WTC11 (cell line): ENCODE data around the gene SLC2A11. TPM values are rescaled to one million over a fixed set of nuclear protein-coding genes. Genes with fewer than 3 reads are reported as not detected.

Experiments used
- ATAC-seq: fragments of 200-7000 bp; cut with Tn5 transposase; 2 replicates; pipeline ENCODE4 v1.10.0; 2021; ENCODE audit warnings: mild to moderate bottlenecking, moderate library complexity
- CTCF ChIA-PET: fragments of 300-600 bp; sonication (Branson Sonifier 250); formaldehyde crosslinking; loops from one replicate; lab custom pipeline; 2021; ENCODE audit warnings: antibody characterized with exemption; lab: Charles Lee
- POLR2A ChIA-PET: fragments of 350-600 bp; sonication (Branson Sonifier 250); formaldehyde crosslinking; loops from one replicate; lab custom pipeline; 2021; ENCODE audit warnings: antibody characterized with exemption; lab: Charles Lee
- DNase-seq: peaks from one replicate; pipeline ENCODE4 v3.0.0; 2021; ENCODE audit warnings: low spot score
- H3K27ac Mint-ChIP-seq: 2 replicates; pipeline ENCODE4 v1.8.0; 2021; ENCODE audit warnings: mixed read lengths
- H3K27me3 Mint-ChIP-seq: 2 replicates; pipeline ENCODE4 v1.8.0; 2021; ENCODE audit warnings: low read depth, mild to moderate bottlenecking, moderate library complexity, mixed read lengths
- H3K36me3 Mint-ChIP-seq: 2 replicates; pipeline ENCODE4 v1.8.0; 2021; ENCODE audit warnings: mixed read lengths
- H3K4me1 Mint-ChIP-seq: 2 replicates; pipeline ENCODE4 v1.8.0; 2022; ENCODE audit warnings: mixed read lengths
- H3K4me3 Mint-ChIP-seq: 2 replicates; pipeline ENCODE4 v1.8.0; 2021; ENCODE audit warnings: mild to moderate bottlenecking, moderate library complexity, mixed read lengths
- H3K9me3 Mint-ChIP-seq: 2 replicates; pipeline ENCODE4 v1.8.0; 2021; ENCODE audit warnings: mixed read lengths
- ATF2 ChIP-seq: sonication (generic); formaldehyde crosslinking; IDR thresholded peaks from 2 replicates; pipeline ENCODE4 v1.8.1; 2022; ENCODE audit warnings: low read depth, missing genetic modification reagents, borderline replicate concordance
- ATF3 ChIP-seq: sonication (generic); formaldehyde crosslinking; conservative IDR thresholded peaks from 2 replicates; pipeline ENCODE4 v1.8.1; 2022; ENCODE audit warnings: mild to moderate bottlenecking, missing genetic modification reagents
- CBFB ChIP-seq: sonication (generic); formaldehyde crosslinking; IDR thresholded peaks from 2 replicates; pipeline ENCODE4 v1.8.1; 2022; ENCODE audit warnings: mild to moderate bottlenecking, low read depth, missing genetic modification reagents
- E2F5 ChIP-seq: sonication (generic); formaldehyde crosslinking; IDR thresholded peaks from 2 replicates; pipeline ENCODE4 v1.8.1; 2022; ENCODE audit warnings: mild to moderate bottlenecking, moderate library complexity, missing genetic modification reagents
- ESRRA ChIP-seq: sonication (generic); formaldehyde crosslinking; IDR thresholded peaks from 2 replicates; pipeline ENCODE4 v1.8.1; 2022; ENCODE audit warnings: mild to moderate bottlenecking, missing genetic modification reagents, borderline replicate concordance
- FOXJ3 ChIP-seq: sonication (generic); formaldehyde crosslinking; IDR thresholded peaks from 2 replicates; pipeline ENCODE4 v1.9.0; 2021; ENCODE audit warnings: missing genetic modification reagents, mild to moderate bottlenecking, borderline replicate concordance
- GRHL2 ChIP-seq: fragments of 250-450 bp; sonication (Bioruptor Pico); IDR thresholded peaks from 2 replicates; pipeline ENCODE4 v1.8.0; 2022; ENCODE audit warnings: mild to moderate bottlenecking, moderate library complexity; ENCODE audit not compliant: insufficient replicate concordance, severe bottlenecking
- HMGXB4 ChIP-seq: sonication (generic); formaldehyde crosslinking; IDR thresholded peaks from 2 replicates; pipeline ENCODE4 v1.8.1; 2023; ENCODE audit warnings: mild to moderate bottlenecking, moderate library complexity, missing genetic modification reagents
- JAZF1 ChIP-seq: fragments of 250-450 bp; sonication (Bioruptor Pico); IDR thresholded peaks from 2 replicates; pipeline ENCODE4 v1.9.0; 2021; ENCODE audit warnings: moderate library complexity, mild to moderate bottlenecking, inconsistent platforms
- MAX ChIP-seq: sonication (generic); formaldehyde crosslinking; IDR thresholded peaks from 2 replicates; pipeline ENCODE4 v1.8.0; 2022; ENCODE audit warnings: mild to moderate bottlenecking, missing genetic modification reagents
- OVOL2 ChIP-seq: fragments of 250-450 bp; sonication (Bioruptor Pico); IDR thresholded peaks from 2 replicates; pipeline ENCODE4 v1.9.0; 2021; ENCODE audit warnings: mild to moderate bottlenecking, borderline replicate concordance
- RORB ChIP-seq: fragments of 250-450 bp; sonication (Bioruptor Pico); IDR thresholded peaks from 2 replicates; pipeline ENCODE4 v1.9.0; 2021; ENCODE audit warnings: mild to moderate bottlenecking
- SMAD3 ChIP-seq: sonication (generic); formaldehyde crosslinking; IDR thresholded peaks from 2 replicates; pipeline ENCODE4 v1.8.0; 2022; ENCODE audit warnings: missing genetic modification reagents, mild to moderate bottlenecking, borderline replicate concordance
- TCF7 ChIP-seq: sonication (generic); formaldehyde crosslinking; IDR thresholded peaks from 2 replicates; pipeline ENCODE4 v1.8.0; 2022; ENCODE audit warnings: mild to moderate bottlenecking, low read depth, missing genetic modification reagents, moderate library complexity
- TEAD1 ChIP-seq: sonication (generic); formaldehyde crosslinking; IDR thresholded peaks from 2 replicates; pipeline ENCODE4 v1.8.0; 2022; ENCODE audit warnings: mild to moderate bottlenecking, missing genetic modification reagents
- TEAD4 ChIP-seq: sonication (generic); formaldehyde crosslinking; IDR thresholded peaks from 2 replicates; pipeline ENCODE4 v1.8.0; 2022; ENCODE audit warnings: mild to moderate bottlenecking, missing genetic modification reagents
- ZBTB21 ChIP-seq: sonication (generic); formaldehyde crosslinking; IDR thresholded peaks from 2 replicates; pipeline ENCODE4 v1.8.1; 2023; ENCODE audit warnings: mild to moderate bottlenecking, missing genetic modification reagents, borderline replicate concordance
- ZBTB43 ChIP-seq: sonication (generic); formaldehyde crosslinking; IDR thresholded peaks from 2 replicates; pipeline ENCODE4 v1.8.1; 2023; ENCODE audit warnings: mild to moderate bottlenecking, missing genetic modification reagents
- ZMAT4 ChIP-seq: fragments of 250-450 bp; sonication (Bioruptor Pico); IDR thresholded peaks from 2 replicates; pipeline ENCODE4 v1.9.0; 2021; ENCODE audit warnings: mild to moderate bottlenecking
- ZNF219 ChIP-seq: sonication (generic); formaldehyde crosslinking; IDR thresholded peaks from 2 replicates; pipeline ENCODE4 v1.8.0; 2023; ENCODE audit warnings: missing genetic modification reagents, mild to moderate bottlenecking, borderline replicate concordance
- ZNF263 ChIP-seq: sonication (generic); formaldehyde crosslinking; IDR thresholded peaks from 2 replicates; pipeline ENCODE4 v1.8.1; 2022; ENCODE audit warnings: low read depth, mild to moderate bottlenecking, moderate library complexity, missing genetic modification reagents
- ZNF423 ChIP-seq: fragments of 250-450 bp; sonication (Bioruptor Pico); IDR thresholded peaks from 2 replicates; pipeline ENCODE4 v2.1.2; 2022; ENCODE audit warnings: mild to moderate bottlenecking, moderate library complexity
- ZNF671 ChIP-seq: fragments of 250-450 bp; sonication (Bioruptor Pico); IDR thresholded peaks from 2 replicates; pipeline ENCODE4 v1.8.0; 2021; ENCODE audit warnings: mild to moderate bottlenecking
- ZSCAN18 ChIP-seq: fragments of 250-450 bp; sonication (Bioruptor Pico); IDR thresholded peaks from 2 replicates; pipeline ENCODE4 v2.1.2; 2022; ENCODE audit warnings: mild to moderate bottlenecking, moderate library complexity
- total RNA-seq: library from RNA; stranded (reverse); gene quantifications from 3 replicates; pipeline ENCODE4 v1.2.3, GENCODE V29; 2021

SLC2A11 gene
- total RNA-seq, 1 experiment from 2014 or later, result 19.9 TPM

- TF ChIP-seq HMGXB4 (no peak), ZMAT4 (CRISPR knock-in tag) (no peak), ZNF423 (CRISPR knock-in tag) (no peak), FOXJ3 (CRISPR knock-in tag) (no peak), ESRRA (no peak), ATF3 (no peak), JAZF1 (CRISPR knock-in tag) (no peak), MAX (CRISPR knock-in tag) (no peak), TEAD1 (CRISPR knock-in tag) (no peak)
These were observed 11.6 kb upstream of the SLC2A11 start for GRCh38 chr22:23846081-23846469.

GRCh38 chr22:23847310-23847920 is 10.3 kb upstream of the SLC2A11 start:
- no peaks in the 10 kb centered on the region for H3K9me3 Mint-ChIP-seq
- H3K4me1 Mint-ChIP-seq, result peaks cover 37% of the 10 kb centered on the region
- ATAC-seq, result no peak
- CTCF ChIA-PET, result interaction anchor here (0.7 to 3.5 kb wide), 12 partner anchors 10 to 307 kb away, joined by 3 to 49 read pairs (median 6); partner anchors contain the start of genes MIF, MMP11 and SLC2A11
- TF ChIP-seq HMGXB4 (no peak), TCF7 (CRISPR knock-in tag) (no peak), ZBTB21 (CRISPR knock-in tag) (no peak), ZNF671 (no peak), ATF2 (CRISPR knock-in tag) (no peak), ZNF263 (CRISPR knock-in tag) (no peak), TEAD4 (CRISPR knock-in tag) (no peak), GRHL2 (CRISPR knock-in tag) (no peak), RORB (CRISPR knock-in tag) (no peak), OVOL2 (no peak), ZNF219 (no peak), ZSCAN18 (CRISPR knock-in tag) (no peak), CBFB (CRISPR knock-in tag) (no peak), ZBTB43 (CRISPR knock-in tag) (no peak), E2F5 (no peak), SMAD3 (CRISPR knock-in tag) (no peak)
- no peak for DNase-seq
- no peak overlapping the region for H3K27ac Mint-ChIP-seq
- H3K36me3 Mint-ChIP-seq, result no peaks in the 10 kb centered on the region
- peaks cover 7% of the 10 kb centered on the region for H3K27me3 Mint-ChIP-seq
- no peak overlapping the region for H3K4me3 Mint-ChIP-seq
- POLR2A ChIA-PET, result interaction anchor here (2.9 kb wide), 1 partner anchor 11 kb away, joined by 14 read pairs; the partner anchor contains the start of gene SLC2A11

More at GRCh38 chr22:23846081-23846469, 11.6 kb upstream of the SLC2A11 start:
- DNase-seq (no peak), ATAC-seq (no peak)
- CTCF ChIA-PET, result interaction anchor here (0.6 to 3.5 kb wide), 8 partner anchors 11 to 94 kb away, joined by 3 to 24 read pairs (median 7); partner anchors contain the start of genes MIF, MMP11 and SLC2A11
- Mint-ChIP-seq H3K4me1 (peaks cover 46% of the 10 kb centered on the region), H3K27me3 (peaks cover 13% of the 10 kb centered on the region), H3K36me3 (no peaks in the 10 kb centered on the region), H3K9me3 (no peaks in the 10 kb centered on the region), H3K27ac (no peak overlapping the region), H3K4me3 (no peak overlapping the region)
- POLR2A ChIA-PET, result interaction anchor here (0.7 to 1.5 kb wide), 2 partner anchors 11 to 25 kb away, joined by 3 to 7 read pairs; partner anchors contain the start of gene SLC2A11
